ENCODE data around the gene ALKBH7. TPM values are rescaled to one million over a fixed set of nuclear protein-coding genes. Genes with fewer than 3 reads are reported as not detected.
"Not testable (repeated sequence)": the region's sequence is repeated elsewhere in the genome, so short reads cannot be mapped to it uniquely, and the experiment has no call there.

Gene ALKBH7
- total RNA-seq, 1 donor from 2014 or later: 58.4 TPM

GRCh38 chr19:6357174-6357573, 15.4 kb upstream of the ALKBH7 start:
- FAIRE-seq (no peak), DNase-seq (ENCODE audit: low read depth) (no peak)
- no peak overlapping the region for H3K4me2 ChIP-seq (ENCODE audit: low read length)
- H3K9me3 ChIP-seq (ENCODE audit: insufficient read depth, low read depth, low read length): no peaks in the 10 kb centered on the region
- Mint-ChIP-seq H3K4me1 (ENCODE audit: low read depth, unreplicated experiment) (no peaks in the 10 kb centered on the region), H3K9me3 (ENCODE audit: unreplicated experiment) (no peaks in the 10 kb centered on the region), H3K27ac (ENCODE audit: unreplicated experiment) (no peak overlapping the region), H3K4me3 (ENCODE audit: unreplicated experiment) (no peak overlapping the region), H3K36me3 (ENCODE audit: low read depth, unreplicated experiment) (no peaks in the 10 kb centered on the region), H3K27me3 (ENCODE audit: low read depth, unreplicated experiment) (no peaks in the 10 kb centered on the region)
- H3K36me3 ChIP-seq (ENCODE audit: insufficient read depth, low read length): no peaks in the 10 kb centered on the region
- no peak overlapping the region for H3K9ac ChIP-seq (ENCODE audit: low read length)
- no peaks in the 10 kb centered on the region for H4K20me1 ChIP-seq (ENCODE audit: insufficient read depth, low read length)
- no peak overlapping the region for H2AFZ ChIP-seq (ENCODE audit: low read depth, low read length)
- H3K4me3 ChIP-seq (ENCODE audit: insufficient read depth, low read depth, low read length): no peak overlapping the region
- peaks cover under 1% of the 10 kb centered on the region for H3K4me1 ChIP-seq (ENCODE audit: insufficient read depth, low read length)
- TF ChIP-seq EZH2 (IDR thresholded peaks at IDR 0.05; ENCODE audit: insufficient read depth, low read length) (no peak), CTCF (IDR thresholded peaks at IDR 0.05; ENCODE audit: insufficient read depth, low read depth, low read length) (no peak)
- peaks cover 3% of the 10 kb centered on the region for H3K79me2 ChIP-seq (ENCODE audit: insufficient read depth, low read length)
- no peak overlapping the region for H3K27ac ChIP-seq (ENCODE audit: low read depth, low read length)
- H3K27me3 ChIP-seq (ENCODE audit: insufficient read depth, low read length): no peaks in the 10 kb centered on the region

GRCh38 chr19:6358003-6358402, 14.6 kb upstream of the ALKBH7 start:
- Histone ChIP-seq H3K9ac (ENCODE audit: low read length) (no peak overlapping the region), H3K27me3 (ENCODE audit: insufficient read depth, low read length) (no peaks in the 10 kb centered on the region), H3K36me3 (ENCODE audit: insufficient read depth, low read length) (no peaks in the 10 kb centered on the region), H3K79me2 (ENCODE audit: insufficient read depth, low read length) (peaks cover 12% of the 10 kb centered on the region), H3K4me2 (ENCODE audit: low read length) (no peak overlapping the region), H3K9me3 (ENCODE audit: insufficient read depth, low read depth, low read length) (no peaks in the 10 kb centered on the region), H3K4me3 (ENCODE audit: insufficient read depth, low read depth, low read length) (no peak overlapping the region), H4K20me1 (ENCODE audit: insufficient read depth, low read length) (no peaks in the 10 kb centered on the region), H3K27ac (ENCODE audit: low read depth, low read length) (no peak overlapping the region), H2AFZ (ENCODE audit: low read depth, low read length) (no peak overlapping the region), H3K4me1 (ENCODE audit: insufficient read depth, low read length) (peaks cover 4% of the 10 kb centered on the region)
- FAIRE-seq: no peak
- H3K4me1 Mint-ChIP-seq (ENCODE audit: low read depth, unreplicated experiment): no peaks in the 10 kb centered on the region
- DNase-seq (ENCODE audit: low read depth): no peak
- no peak overlapping the region for H3K4me3 Mint-ChIP-seq (ENCODE audit: unreplicated experiment)
- H3K9me3 Mint-ChIP-seq (ENCODE audit: unreplicated experiment): no peaks in the 10 kb centered on the region
- TF ChIP-seq CTCF (IDR thresholded peaks at IDR 0.05; ENCODE audit: insufficient read depth, low read depth, low read length) (no peak), EZH2 (IDR thresholded peaks at IDR 0.05; ENCODE audit: insufficient read depth, low read length) (no peak)
- H3K27ac Mint-ChIP-seq (ENCODE audit: unreplicated experiment): no peak overlapping the region
- no peaks in the 10 kb centered on the region for H3K27me3 Mint-ChIP-seq (ENCODE audit: low read depth, unreplicated experiment)
- no peaks in the 10 kb centered on the region for H3K36me3 Mint-ChIP-seq (ENCODE audit: low read depth, unreplicated experiment)

GRCh38 chr19:6359568-6360341, 12.8 kb upstream of the ALKBH7 start:
- Histone ChIP-seq H3K4me3 (ENCODE audit: insufficient read depth, low read depth, low read length) (no peak overlapping the region), H3K36me3 (ENCODE audit: insufficient read depth, low read length) (no peaks in the 10 kb centered on the region), H3K79me2 (ENCODE audit: insufficient read depth, low read length) (peaks cover 17% of the 10 kb centered on the region), H4K20me1 (ENCODE audit: insufficient read depth, low read length) (no peaks in the 10 kb centered on the region), H2AFZ (ENCODE audit: low read depth, low read length) (no peak overlapping the region), H3K4me2 (ENCODE audit: low read length) (no peak overlapping the region), H3K9ac (ENCODE audit: low read length) (no peak overlapping the region), H3K9me3 (ENCODE audit: insufficient read depth, low read depth, low read length) (no peaks in the 10 kb centered on the region), H3K27me3 (ENCODE audit: insufficient read depth, low read length) (no peaks in the 10 kb centered on the region), H3K4me1 (ENCODE audit: insufficient read depth, low read length) (peaks cover 4% of the 10 kb centered on the region), H3K27ac (ENCODE audit: low read depth, low read length) (no peak overlapping the region)
- DNase-seq (ENCODE audit: low read depth): no peak
- Mint-ChIP-seq H3K4me3 (ENCODE audit: unreplicated experiment) (peak overlapping the region; percentile 63), H3K36me3 (ENCODE audit: low read depth, unreplicated experiment) (peaks cover 5% of the 10 kb centered on the region), H3K4me1 (ENCODE audit: low read depth, unreplicated experiment) (no peaks in the 10 kb centered on the region), H3K9me3 (ENCODE audit: unreplicated experiment) (no peaks in the 10 kb centered on the region), H3K27ac (ENCODE audit: unreplicated experiment) (no peak overlapping the region), H3K27me3 (ENCODE audit: low read depth, unreplicated experiment) (no peaks in the 10 kb centered on the region)
- FAIRE-seq: no peak
- TF ChIP-seq CTCF (IDR thresholded peaks at IDR 0.05; ENCODE audit: insufficient read depth, low read depth, low read length): no peak
- no peak for TF ChIP-seq EZH2 (IDR thresholded peaks at IDR 0.05; ENCODE audit: insufficient read depth, low read length)

- not testable (repeated sequence) for H3K9ac ChIP-seq (ENCODE audit: low read length); H4K20me1 ChIP-seq (ENCODE audit: insufficient read depth, low read length); H3K4me2 ChIP-seq (ENCODE audit: low read length); FAIRE-seq; H2AFZ ChIP-seq (ENCODE audit: low read depth, low read length); H3K4me3 ChIP-seq (ENCODE audit: insufficient read depth, low read depth, low read length); H3K36me3 ChIP-seq (ENCODE audit: insufficient read depth, low read length); H3K36me3 Mint-ChIP-seq (ENCODE audit: low read depth, unreplicated experiment); H3K27ac Mint-ChIP-seq (ENCODE audit: unreplicated experiment); H3K9me3 ChIP-seq (ENCODE audit: insufficient read depth, low read depth, low read length); H3K27me3 Mint-ChIP-seq (ENCODE audit: low read depth, unreplicated experiment); H3K9me3 Mint-ChIP-seq (ENCODE audit: unreplicated experiment); H3K4me1 Mint-ChIP-seq (ENCODE audit: low read depth, unreplicated experiment); H3K27me3 ChIP-seq (ENCODE audit: insufficient read depth, low read length); H3K27ac ChIP-seq (ENCODE audit: low read depth, low read length); H3K4me1 ChIP-seq (ENCODE audit: insufficient read depth, low read length); DNase-seq (ENCODE audit: low read depth); H3K4me3 Mint-ChIP-seq (ENCODE audit: unreplicated experiment)
- H3K79me2 ChIP-seq (ENCODE audit: insufficient read depth, low read length): peaks cover 17% of the 10 kb centered on the region
Observed at GRCh38 chr19:6360445-6360844, 12.1 kb upstream of the ALKBH7 start.

All from astrocyte (in vitro differentiated cells and primary cell).